ENCODE measurements around the gene MACROD2. TPM values are rescaled to one million over a fixed set of nuclear protein-coding genes. Genes with fewer than 3 reads are reported as not detected.

Gene MACROD2
- total RNA-seq, 1 experiment from 2014 or later, result 1.6 TPM

DNA sequence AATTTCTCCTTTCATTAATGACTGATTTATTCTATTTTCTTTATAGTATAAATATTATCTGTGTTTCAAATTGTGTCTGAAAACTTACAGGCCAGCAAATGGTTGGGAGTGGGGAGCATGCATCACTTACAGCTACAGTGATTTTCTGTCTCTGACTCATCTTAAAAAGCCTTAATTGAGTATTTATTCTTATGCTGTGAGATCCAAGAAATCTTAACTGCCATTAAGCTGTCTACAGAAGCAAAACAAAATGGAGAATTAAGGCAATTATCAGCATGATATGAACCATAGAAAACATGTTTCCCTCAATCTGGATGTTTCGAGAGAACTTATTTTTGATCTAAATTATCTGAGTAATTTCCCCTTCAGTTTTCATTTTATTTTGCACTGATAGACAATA, 1746.8 kb downstream of the MACROD2 start:
- no peak overlapping the region for H4K5ac ChIP-seq (ENCODE audit: insufficient read length, low read depth, low read length)
- H4K20me1 ChIP-seq (ENCODE audit: control insufficient read depth, insufficient read depth, insufficient read length), result no peaks in the 10 kb centered on the region
- H3K4me1 Mint-ChIP-seq, result peaks cover 0 to 7% of the 10 kb centered on the region in 2 experiments; a peak in 2 of 4 replicates
- no peak overlapping the region for H4K91ac ChIP-seq (ENCODE audit: insufficient read length, low read depth, low read length)
- H2AK5ac ChIP-seq (ENCODE audit: insufficient read length, low read length), result no peak overlapping the region
- no peak overlapping the region for H2BK5ac ChIP-seq (ENCODE audit: insufficient read length, low read length)
- H3K4ac ChIP-seq (ENCODE audit: low read depth, low read length), result no peak overlapping the region
- H2BK120ac ChIP-seq (ENCODE audit: low read depth, low read length, poor library complexity, severe bottlenecking), result no peak overlapping the region
- H3K23ac ChIP-seq (ENCODE audit: insufficient read length, low read depth, low read length), result no peak overlapping the region
- H3T11ph ChIP-seq (ENCODE audit: low read length), result no peak overlapping the region
- H3K23me2 ChIP-seq (ENCODE audit: insufficient read length, low read depth, low read length, poor library complexity, severe bottlenecking), result no peaks in the 10 kb centered on the region
- no peak overlapping the region for H3K14ac ChIP-seq (ENCODE audit: insufficient read depth, low read length)
- TF ChIP-seq, protein P1, sequence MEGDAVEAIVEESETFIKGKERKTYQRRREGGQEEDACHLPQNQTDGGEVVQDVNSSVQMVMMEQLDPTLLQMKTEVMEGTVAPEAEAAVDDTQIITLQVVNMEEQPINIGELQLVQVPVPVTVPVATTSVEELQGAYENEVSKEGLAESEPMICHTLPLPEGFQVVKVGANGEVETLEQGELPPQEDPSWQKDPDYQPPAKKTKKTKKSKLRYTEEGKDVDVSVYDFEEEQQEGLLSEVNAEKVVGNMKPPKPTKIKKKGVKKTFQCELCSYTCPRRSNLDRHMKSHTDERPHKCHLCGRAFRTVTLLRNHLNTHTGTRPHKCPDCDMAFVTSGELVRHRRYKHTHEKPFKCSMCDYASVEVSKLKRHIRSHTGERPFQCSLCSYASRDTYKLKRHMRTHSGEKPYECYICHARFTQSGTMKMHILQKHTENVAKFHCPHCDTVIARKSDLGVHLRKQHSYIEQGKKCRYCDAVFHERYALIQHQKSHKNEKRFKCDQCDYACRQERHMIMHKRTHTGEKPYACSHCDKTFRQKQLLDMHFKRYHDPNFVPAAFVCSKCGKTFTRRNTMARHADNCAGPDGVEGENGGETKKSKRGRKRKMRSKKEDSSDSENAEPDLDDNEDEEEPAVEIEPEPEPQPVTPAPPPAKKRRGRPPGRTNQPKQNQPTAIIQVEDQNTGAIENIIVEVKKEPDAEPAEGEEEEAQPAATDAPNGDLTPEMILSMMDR (conservative IDR thresholded peaks at IDR 0.05), result no peak
- H4K8ac ChIP-seq (replicated peaks; ENCODE audit: insufficient read length, low read depth, low read length), result no peak overlapping the region
- H2AFZ ChIP-seq (ENCODE audit: low read length), result no peak overlapping the region
- no peaks in the 10 kb centered on the region for H3K9me3 ChIP-seq (ENCODE audit: control insufficient read depth, low read depth, low read length)
- H3K36me3 Mint-ChIP-seq (ENCODE audit: insufficient read depth in 1 of 3, low read depth in 3 of 3), result peaks cover 2 to 8% (median 5%) of the 10 kb centered on the region in 3 experiments; a peak in 5 of 7 replicates
- H3K9me3 Mint-ChIP-seq, result peaks cover 6% of the 10 kb centered on the region in 2 experiments; a peak in 3 of 5 replicates
- H3K27ac Mint-ChIP-seq, result no peak overlapping the region
- H3K27me3 ChIP-seq (ENCODE audit: insufficient read depth, low read length), result no peaks in the 10 kb centered on the region
- no peak overlapping the region for H2BK15ac ChIP-seq (ENCODE audit: low read depth, low read length)
- H3K56ac ChIP-seq (ENCODE audit: insufficient read length, low read depth, low read length), result no peak overlapping the region
- no peak overlapping the region for H3K4me3 Mint-ChIP-seq
- no peak overlapping the region for H3K18ac ChIP-seq (ENCODE audit: insufficient read length, low read depth, low read length)
- no peak overlapping the region for H2BK12ac ChIP-seq (ENCODE audit: insufficient read length, low read depth, low read length)
- no peak for DNase-seq
- WGBS (ENCODE audit: extremely low coverage, insufficient read length, low lambda C conversion rate), result no CpG with 5 or more reads among the region's 1 CpG
- no peak overlapping the region for H3K27ac ChIP-seq (ENCODE audit: insufficient read length, low read depth, low read length)
- no peaks in the 10 kb centered on the region for H3K4me1 ChIP-seq (ENCODE audit: insufficient read depth, low read length)
- H3K9ac ChIP-seq (ENCODE audit: extremely low read depth, insufficient read length, low read length), result no peak overlapping the region
- H3K27me3 Mint-ChIP-seq (ENCODE audit: low read depth), result no peaks in the 10 kb centered on the region
- H3K4me2 ChIP-seq (ENCODE audit: insufficient read depth, insufficient read length, low read length), result no peak overlapping the region
- no peaks in the 10 kb centered on the region for H3K79me2 ChIP-seq (ENCODE audit: insufficient read depth, low read length)
- no peak overlapping the region for H2BK20ac ChIP-seq (ENCODE audit: low read depth, low read length, poor library complexity, severe bottlenecking)
- no peaks in the 10 kb centered on the region for H3K79me1 ChIP-seq (ENCODE audit: insufficient read depth, low read depth, low read length, poor library complexity, severe bottlenecking)

Data from H9 (cell line).